Measurements from ENCODE around the gene FADS3.

Gene FADS3

DNA sequence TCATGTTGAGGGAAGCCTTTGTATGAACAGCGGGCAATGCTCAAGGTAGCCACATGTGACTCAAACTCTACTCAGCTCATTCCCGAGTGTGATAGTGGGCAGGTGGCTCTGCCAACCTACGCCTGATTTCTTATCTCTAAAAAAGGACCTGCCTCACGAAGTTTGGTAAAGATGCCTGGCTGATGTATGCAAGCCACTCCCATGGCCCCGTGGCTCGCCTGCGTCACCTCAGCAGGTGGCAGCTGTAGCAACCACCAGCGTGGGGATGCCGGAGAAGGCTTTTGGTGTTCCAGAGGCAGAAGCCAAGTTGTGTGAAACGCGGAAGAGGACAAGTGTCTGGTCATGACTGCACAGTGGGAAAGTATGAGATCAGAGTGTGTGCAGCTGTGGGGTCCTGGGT, 57.9 kb downstream of the FADS3 start:
- no peak for DNase-seq

DNA sequence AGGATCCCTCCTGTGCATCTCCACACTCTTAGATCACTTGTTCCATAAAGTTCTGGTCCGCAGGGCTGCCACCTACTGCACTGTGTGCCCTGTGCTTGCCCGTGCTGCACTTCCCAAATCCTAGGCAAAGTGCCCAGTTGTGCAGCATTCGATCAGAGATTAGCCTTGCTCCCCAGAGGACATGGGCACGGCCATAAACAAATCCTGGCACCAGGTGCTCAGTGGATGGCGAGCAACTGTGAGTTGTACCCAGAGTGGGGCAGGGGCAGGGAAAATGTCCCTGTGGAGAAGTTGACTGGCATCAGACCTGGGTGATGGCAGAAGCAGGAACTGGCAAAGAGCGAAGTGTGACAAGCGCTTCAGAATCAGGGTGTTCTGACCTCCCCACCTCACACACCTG, 58.6 kb downstream of the FADS3 start:
- DNase-seq, result no peak

DNA sequence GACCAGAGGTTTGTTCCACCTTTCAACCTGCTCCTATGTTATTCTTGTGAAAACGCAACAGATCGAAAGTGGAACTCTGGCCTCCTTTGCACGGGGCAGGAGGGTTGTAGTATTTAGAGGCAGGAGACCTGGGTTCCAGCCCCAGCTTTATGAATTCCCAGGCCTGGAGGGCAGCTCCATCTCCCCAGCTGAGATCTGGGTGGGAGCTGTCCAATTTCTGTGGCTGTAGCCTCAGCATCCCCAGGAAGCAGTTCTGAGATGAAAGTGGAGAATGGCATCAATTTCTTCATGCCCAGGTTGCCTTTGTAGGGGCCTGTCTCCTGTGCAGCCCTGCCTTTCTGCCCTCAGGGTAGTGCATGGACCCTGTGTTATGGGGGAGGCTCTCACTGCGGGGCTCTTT, 59.1 kb downstream of the FADS3 start:
- DNase-seq, result no peak

DNA sequence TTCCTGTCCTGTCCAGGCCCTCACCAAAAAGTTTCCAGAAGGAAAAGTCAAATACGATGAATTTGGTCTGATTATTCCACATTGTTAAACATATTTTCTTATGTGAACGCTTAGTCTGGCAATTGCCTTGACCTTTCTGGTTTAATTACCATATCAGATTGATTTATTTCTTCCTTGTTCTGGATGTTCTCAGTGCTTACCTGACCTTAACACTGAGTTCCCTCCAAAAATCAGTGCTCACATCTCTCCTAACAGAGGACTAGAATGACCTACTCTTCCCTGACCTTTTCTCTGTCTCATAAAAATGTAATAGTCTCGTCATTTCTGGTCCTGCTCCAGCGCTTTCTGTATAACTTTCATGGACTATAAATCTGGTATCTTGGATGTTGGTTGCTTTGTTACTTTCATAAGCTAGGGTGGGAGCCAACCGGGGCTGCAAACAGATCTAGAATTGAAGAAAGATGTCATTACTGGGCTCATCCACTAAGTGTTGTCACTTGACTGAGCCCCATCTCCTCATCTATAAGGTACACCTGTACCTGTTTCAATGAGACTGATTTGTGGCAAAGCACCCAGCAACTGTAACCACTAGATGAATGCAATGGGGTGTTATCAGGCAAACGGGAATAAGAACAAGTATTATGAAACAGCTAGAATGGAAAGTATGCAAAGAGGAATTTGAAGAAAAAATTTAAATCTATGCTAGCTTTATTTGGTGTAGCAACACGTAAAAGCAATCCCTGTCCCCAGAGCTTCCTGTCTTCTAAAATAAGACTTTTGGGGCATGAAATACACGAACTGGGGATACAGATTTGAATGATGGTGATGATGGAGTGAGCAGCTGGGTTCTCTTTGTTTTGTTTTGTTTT, 60.9 kb downstream of the FADS3 start:
- DNase-seq, result no peak

DNA sequence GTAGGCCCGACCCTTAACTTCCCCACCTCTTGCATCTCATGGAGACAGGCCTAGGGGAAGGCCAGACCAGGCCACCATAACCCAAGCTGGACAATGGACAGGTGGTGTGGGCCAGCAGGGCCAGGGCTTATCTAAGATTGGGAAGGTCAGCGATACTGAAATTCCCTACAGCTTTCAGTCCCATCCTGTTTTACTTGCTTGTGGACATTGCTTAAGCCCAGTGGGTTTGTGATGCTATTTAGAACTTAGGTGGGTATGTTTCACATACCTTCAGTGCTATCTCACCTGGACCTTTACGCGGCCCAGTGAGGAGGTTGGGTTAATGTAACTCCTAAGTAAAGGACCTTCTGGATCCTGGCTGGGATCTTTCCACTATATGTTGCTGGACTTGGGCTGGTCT, 61.5 kb downstream of the FADS3 start:
- no peak for DNase-seq

DNA sequence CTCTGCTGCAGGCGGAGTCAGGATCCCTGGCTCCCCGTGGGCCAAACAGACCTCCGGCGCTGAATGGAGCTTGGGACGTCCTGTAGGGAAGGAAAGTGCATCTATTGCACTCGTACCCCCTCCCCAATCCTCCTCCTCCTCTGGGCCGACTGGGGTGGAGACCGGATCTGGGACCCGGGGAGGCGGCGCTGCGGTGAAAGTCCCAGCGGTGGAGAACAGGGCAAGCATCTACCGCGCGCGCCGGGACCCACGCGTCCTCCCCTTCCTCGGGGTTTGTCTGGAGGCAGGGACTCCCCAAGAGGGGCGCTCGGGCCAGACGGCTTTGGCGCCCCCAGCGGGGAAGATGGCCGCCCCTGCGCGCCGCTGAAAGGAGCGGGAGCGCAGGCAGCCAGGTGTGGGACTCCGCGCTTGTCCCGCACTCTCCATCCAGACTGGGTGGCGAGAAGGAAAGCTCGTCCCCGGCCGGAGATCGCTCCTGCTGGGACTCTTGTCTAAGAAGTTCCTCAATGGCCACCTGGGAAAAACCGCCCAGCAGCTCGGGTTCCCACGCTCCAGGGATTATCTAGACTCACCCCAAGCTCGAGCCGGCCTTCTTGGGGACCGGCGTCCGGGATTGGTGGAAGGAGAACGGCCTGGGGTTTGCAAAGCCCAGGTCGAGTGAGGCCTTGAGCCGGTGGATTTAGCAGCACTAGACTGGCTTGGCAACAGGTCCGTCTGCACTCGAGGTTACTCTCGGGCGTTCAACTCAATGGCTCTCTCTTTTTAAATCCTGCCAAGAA, 62.5 kb downstream of the FADS3 start:
- DNase-seq, result no peak

DNA sequence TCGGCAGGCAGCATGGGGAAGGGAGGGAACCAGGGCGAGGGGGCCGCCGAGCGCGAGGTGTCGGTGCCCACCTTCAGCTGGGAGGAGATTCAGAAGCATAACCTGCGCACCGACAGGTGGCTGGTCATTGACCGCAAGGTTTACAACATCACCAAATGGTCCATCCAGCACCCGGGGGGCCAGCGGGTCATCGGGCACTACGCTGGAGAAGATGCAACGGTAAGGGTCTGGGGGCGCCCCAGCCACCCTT, 63.0 kb downstream of the FADS3 start:
- DNase-seq, result no peak

DNA sequence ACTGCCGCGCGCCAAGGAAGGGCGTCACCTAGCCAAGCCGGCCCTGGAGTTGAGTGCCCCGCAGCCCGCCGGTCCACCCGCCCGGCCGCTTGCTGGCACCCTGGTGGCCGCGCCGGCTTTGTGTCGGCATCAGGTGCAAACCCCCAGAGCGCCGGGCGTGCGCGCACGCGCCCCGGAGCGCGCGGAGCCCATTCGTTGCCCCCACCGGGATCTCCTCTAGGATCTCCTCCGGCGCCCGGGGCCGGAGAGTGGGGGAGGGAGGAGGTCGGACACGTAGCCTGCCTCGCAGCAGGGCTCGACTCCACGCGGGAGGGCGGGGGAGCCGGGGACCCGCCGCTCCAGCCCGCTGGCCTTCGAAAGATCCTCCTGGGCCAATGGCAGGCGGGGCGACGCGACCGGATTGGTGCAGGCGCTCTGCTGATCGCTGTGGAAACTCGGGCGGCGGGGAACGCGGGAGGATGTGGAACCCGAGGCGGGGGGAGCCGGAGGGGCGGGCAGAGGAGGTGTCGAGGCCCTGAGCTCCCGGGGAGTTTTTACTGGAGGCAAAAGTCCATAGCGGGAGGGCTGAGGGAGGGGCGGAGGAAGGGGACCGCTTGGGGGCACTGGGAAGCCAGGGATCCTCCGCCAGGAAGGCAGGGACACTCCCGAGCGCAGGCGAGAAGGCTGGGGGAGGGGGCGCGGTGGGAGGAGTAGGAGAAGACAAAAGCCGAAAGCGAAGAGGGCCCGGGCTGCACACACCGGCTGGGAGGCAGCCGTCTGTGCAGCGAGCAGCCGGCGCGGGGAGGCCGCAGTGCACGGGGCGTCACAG, 63.6 kb downstream of the FADS3 start, which contains the start of gene FADS2:
Gene FADS2, plus strand, starts transcription at position 730 of the 808 bp plus-strand sequence. CDS start 91 bp downstream, outside the sequence.
- no peak for DNase-seq

DNA sequence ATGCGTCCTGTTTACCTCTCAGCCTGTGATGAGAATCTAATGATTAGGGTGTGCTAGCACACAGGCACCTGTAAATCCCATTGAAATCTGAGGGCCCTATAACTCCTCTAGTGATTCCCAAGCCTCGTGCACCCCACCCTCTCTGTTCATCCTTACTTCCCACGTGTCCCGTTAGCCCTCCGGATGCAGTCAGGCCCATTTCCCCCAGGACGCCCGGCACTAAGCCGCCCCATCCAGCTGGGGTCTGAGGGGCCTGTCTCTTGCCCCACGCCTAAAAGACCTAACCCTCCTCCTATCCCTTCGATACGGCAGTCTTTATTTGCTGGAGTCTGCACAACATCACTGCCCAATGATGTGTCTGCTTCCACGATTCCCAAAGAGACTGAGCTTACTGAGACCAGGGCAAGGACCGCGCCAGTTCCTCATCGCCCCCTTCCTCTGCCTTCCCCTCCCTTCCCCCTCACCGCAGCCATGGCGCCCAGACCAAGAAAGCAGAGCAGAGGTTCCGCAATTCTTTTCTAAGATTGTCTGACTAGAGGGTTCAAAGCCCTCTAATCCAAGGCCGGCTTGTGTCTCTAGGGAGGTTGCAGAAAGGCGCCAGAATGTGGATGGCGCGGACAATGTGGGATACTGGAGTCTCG, 64.3 kb downstream of the FADS3 start:
- no peak for DNase-seq

Data from NK-92 treated with Interleukin-12 subunit alpha and Interleukin-12 subunit beta, amount 100 ng/mL, for 24 hours (cell line).